Fibroblast of skin of scalp (primary cell): Measurements from ENCODE around the gene C14orf119.

Experiments
- DNase-seq: peaks from one replicate; pipeline ENCODE4 v3.0.0-alpha.2; 2013

C14orf119 gene

GRCh38 chr14:23126548-23127278 lies 31.4 kb downstream of the C14orf119 start:
- no peak for DNase-seq

GRCh38 chr14:23127861-23128260 lies 32.6 kb downstream of the C14orf119 start:
- DNase-seq = no peak

GRCh38 chr14:23128969-23129758 lies 33.9 kb downstream of the C14orf119 start:
- no peak for DNase-seq

GRCh38 chr14:23129759-23130316 lies 34.5 kb downstream of the C14orf119 start:
- no peak for DNase-seq

- DNase-seq = no peak
These were observed 35.6 kb downstream of the C14orf119 start for GRCh38 chr14:23130871-23131270.

- no peak for DNase-seq
These were observed 36.2 kb downstream of the C14orf119 start for GRCh38 chr14:23131482-23131881.

- DNase-seq = no peak
These were observed 37.7 kb downstream of the C14orf119 start for GRCh38 chr14:23132970-23133369.

- DNase-seq = no peak
These were observed 41.3 kb downstream of the C14orf119 start for GRCh38 chr14:23136566-23137133.

GRCh38 chr14:23137192-23137812 lies 42.0 kb downstream of the C14orf119 start:
- no peak for DNase-seq

GRCh38 chr14:23137813-23138535 lies 42.7 kb downstream of the C14orf119 start:
- DNase-seq = no peak

- DNase-seq = no peak
These were observed 44.6 kb downstream of the C14orf119 start for GRCh38 chr14:23139874-23140273.

GRCh38 chr14:23140371-23140770 lies 45.1 kb downstream of the C14orf119 start:
- DNase-seq = no peak

GRCh38 chr14:23141706-23142444 lies 46.6 kb downstream of the C14orf119 start:
- DNase-seq = peak; percentile 23

GRCh38 chr14:23142826-23143225 lies 47.5 kb downstream of the C14orf119 start:
- DNase-seq = no peak

GRCh38 chr14:23143911-23144310 lies 48.6 kb downstream of the C14orf119 start:
- DNase-seq = no peak

GRCh38 chr14:23145794-23146350 lies 50.6 kb downstream of the C14orf119 start:
- no peak for DNase-seq

GRCh38 chr14:23146351-23146910 lies 51.1 kb downstream of the C14orf119 start:
- no peak for DNase-seq

GRCh38 chr14:23146980-23147379 lies 51.7 kb downstream of the C14orf119 start:
- DNase-seq = no peak

GRCh38 chr14:23147676-23148075 lies 52.4 kb downstream of the C14orf119 start:
- DNase-seq = no peak

- peak; percentile 54 for DNase-seq
These were observed 53.4 kb downstream of the C14orf119 start for GRCh38 chr14:23148591-23149249.
